GM23248 (cell line): ENCODE measurements around the gene PHF12. TPM values are rescaled to one million over a fixed set of nuclear protein-coding genes. Genes with fewer than 3 reads are reported as not detected.

Source experiments
- DNase-seq: peaks from one replicate; pipeline ENCODE4 v3.0.0-alpha.2; 2015
- H2AFZ ChIP-seq: fragments of 200-600 bp; sonication (generic); 2 replicates; pipeline ENCODE4 v1.6.1; 2016; ENCODE audit warnings: antibody characterized with exemption
- H3F3A ChIP-seq: fragments of 200-600 bp; sonication (generic); 2 replicates; pipeline ENCODE4 v1.6.1; 2016; ENCODE audit warnings: mild to moderate bottlenecking, antibody characterized with exemption, mixed run types; ENCODE audit not compliant: insufficient read depth
- H3K27ac ChIP-seq: fragments of 200-600 bp; sonication (generic); 2 replicates; pipeline ENCODE4 v1.5.1; 2016; ENCODE audit warnings: mild to moderate bottlenecking
- H3K27me3 ChIP-seq: fragments of 200-600 bp; sonication (generic); replicated peaks from 2 replicates; pipeline ENCODE4 v1.6.1; 2016; ENCODE audit warnings: mild to moderate bottlenecking; ENCODE audit not compliant: insufficient read depth
- H3K36me3 ChIP-seq: fragments of 200-600 bp; sonication (generic); 2 replicates; pipeline ENCODE4 v1.6.1; 2016; ENCODE audit warnings: low read depth, mild to moderate bottlenecking
- H3K4me1 ChIP-seq: fragments of 200-600 bp; sonication (generic); 2 replicates; pipeline ENCODE4 v1.6.1; 2016; ENCODE audit warnings: mild to moderate bottlenecking; ENCODE audit not compliant: insufficient read depth
- H3K4me2 ChIP-seq: fragments of 200-600 bp; sonication (generic); one replicate; pipeline ENCODE4 v1.6.1; 2016; ENCODE audit warnings: mild to moderate bottlenecking; ENCODE audit not compliant: unreplicated experiment
- H3K4me3 ChIP-seq: fragments of 200-600 bp; sonication (generic); 2 replicates; pipeline ENCODE4 v1.5.1; 2016; ENCODE audit warnings: mild to moderate bottlenecking
- H3K79me2 ChIP-seq: fragments of 200-600 bp; sonication (generic); 2 replicates; pipeline ENCODE4 v1.6.1; 2016; ENCODE audit warnings: mild to moderate bottlenecking; ENCODE audit not compliant: insufficient read depth
- H3K9ac ChIP-seq: fragments of 200-600 bp; sonication (generic); 2 replicates; pipeline ENCODE4 v1.6.1; 2016; ENCODE audit warnings: mild to moderate bottlenecking
- H3K9me2 ChIP-seq: fragments of 200-600 bp; sonication (generic); 2 replicates; pipeline ENCODE4 v1.6.1; 2016; ENCODE audit warnings: mixed run types, mild to moderate bottlenecking, moderate library complexity; ENCODE audit not compliant: insufficient read depth
- H3K9me3 ChIP-seq: fragments of 200-600 bp; sonication (generic); one replicate; pipeline ENCODE4 v1.6.1; 2017; ENCODE audit warnings: low read depth
- H4K20me1 ChIP-seq: fragments of 200-600 bp; sonication (generic); 2 replicates; pipeline ENCODE4 v1.6.0; 2016; ENCODE audit not compliant: insufficient read depth
- EZH2 ChIP-seq: fragments of 200-600 bp; sonication (generic); IDR thresholded peaks from 2 replicates; pipeline ENCODE4 v1.6.1; 2018; ENCODE audit warnings: antibody characterized with exemption, mild to moderate bottlenecking; ENCODE audit not compliant: insufficient read depth, poor library complexity, severe bottlenecking
- EZH2phosphoT487 ChIP-seq: fragments of 200-600 bp; sonication (generic); IDR thresholded peaks from 2 replicates; pipeline ENCODE4 v1.6.1; 2018; ENCODE audit warnings: antibody characterized with exemption, moderate library complexity, mild to moderate bottlenecking, low read depth; ENCODE audit not compliant: insufficient read depth
- WGBS, 2 experiments: methylation state at CpG; one replicate each; pipeline ENCODE4 v1.1.6; 2015 to 2017; ENCODE audit warnings: low lambda C conversion rate in 2 of 2, low coverage in 1 of 2; ENCODE audit errors: missing lambda C conversion rate in 2 of 2; 5-methylcytosine and 5-hydroxymethylcytosine counted together
- in situ Hi-C: fragments of 300-500 bp; cut with MboI; formaldehyde crosslinking; loops from 2 replicates; pipeline ENCODE4 v1.15.0; 2020
- polyA plus RNA-seq: library from polyadenylated mRNA; unstranded; fragments of >200 nt; fragmentation: Nextera tagmentation; extraction: Ambion mirVana; gene quantifications from 2 replicates; pipeline ENCODE4 v1.2.1, GENCODE V29; 2016
- total RNA-seq: library from RNA; depleted of rRNA; stranded (reverse); fragments of >200 nt; shearing (Covaris generic); gene quantifications from 2 replicates; pipeline ENCODE4 v1.2.3, GENCODE V29; 2014; rRNA removed

Gene PHF12
- total RNA-seq, result 27.7 and 46.9 TPM in 2 replicates
- 5.9 and 6.1 TPM in 2 replicates for polyA plus RNA-seq

DNA sequence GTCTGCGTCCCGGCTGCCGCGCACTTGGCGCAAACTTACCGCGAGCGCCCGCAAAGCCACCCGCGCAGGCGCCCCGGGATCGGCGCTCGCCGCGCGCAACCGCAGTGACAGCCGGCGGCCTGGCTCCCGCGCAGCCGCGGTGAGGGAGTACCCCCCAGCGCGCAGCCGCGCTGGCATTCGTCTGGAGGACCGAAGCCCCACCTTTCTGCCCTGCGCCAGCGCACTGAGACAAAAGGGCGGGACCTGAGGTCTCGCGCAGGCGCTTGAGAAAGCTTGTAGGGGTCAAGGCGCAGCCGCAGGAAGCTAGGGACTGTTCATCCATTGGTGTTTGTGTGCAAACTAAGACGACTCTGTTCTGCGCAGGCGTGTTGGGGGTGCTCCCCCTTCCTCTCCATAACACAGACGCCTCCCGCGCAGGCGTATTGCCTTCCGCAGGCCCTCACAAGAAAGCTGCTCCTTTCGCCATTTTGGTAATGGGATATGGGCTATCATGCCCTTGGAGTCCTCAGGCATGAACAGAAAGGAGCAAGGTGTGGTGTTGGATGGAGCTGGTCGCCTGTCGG, at the start of gene PHF12:
Gene PHF12, minus strand, starts transcription at position 91 of the 563 bp plus-strand sequence. CDS start 558 bp downstream, outside the sequence.
- DNase-seq, result peak; percentile 100
- peaks cover 22% of the 10 kb centered on the region for H3K4me1 ChIP-seq
- 1% methylated on average over 41 to 48 of the region's 51 CpGs for WGBS, 2 experiments
- H3K9ac ChIP-seq, result peak within 1 kb of the TSS; percentile 87
- H3F3A ChIP-seq, result peaks cover 30% of the 10 kb centered on the region
- H3K27ac ChIP-seq, result peak within 1 kb of the TSS; percentile 94
- no peaks in the 10 kb centered on the region for H3K9me2 ChIP-seq
- no peaks in the 10 kb centered on the region for H4K20me1 ChIP-seq
- no peaks in the 10 kb centered on the region for H3K27me3 ChIP-seq
- no peaks in the 10 kb centered on the region for H3K9me3 ChIP-seq
- H3K4me2 ChIP-seq, result peak within 1 kb of the TSS; percentile 87
- H3K36me3 ChIP-seq, result peaks cover 4% of the 10 kb centered on the region; the same call in 1 of the 2 replicates
- peak within 1 kb of the TSS; percentile 87 for H3K4me3 ChIP-seq
- peaks cover 47% of the 10 kb centered on the region for H3K79me2 ChIP-seq
- peak within 1 kb of the TSS; percentile 83 for H2AFZ ChIP-seq
- in situ Hi-C loops, result no loop called here
- TF ChIP-seq EZH2phosphoT487 (no peak), EZH2 (no peak)

DNA sequence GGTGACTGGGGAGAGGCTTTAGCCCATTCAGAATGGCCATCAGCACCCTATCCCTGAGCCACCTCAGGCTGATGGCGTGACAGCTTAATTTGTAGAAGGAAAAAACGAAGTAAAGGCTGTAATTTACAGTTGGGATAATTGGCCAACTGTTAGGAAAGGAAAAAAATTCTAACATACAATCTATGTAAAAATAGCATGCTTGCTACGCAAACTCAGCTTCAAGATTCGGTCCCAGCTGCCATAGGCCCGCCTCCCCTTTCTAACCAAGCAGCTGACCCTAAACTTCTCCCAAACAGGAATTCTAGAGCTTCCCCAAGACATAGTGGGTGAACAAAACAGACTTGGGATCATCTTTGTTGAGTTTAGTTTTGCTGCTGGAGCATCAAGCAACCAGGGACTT, 49.7 kb upstream of the PHF12 start:
- H3K36me3 ChIP-seq, result no peaks in the 10 kb centered on the region
- no peaks in the 10 kb centered on the region for H3K9me2 ChIP-seq
- H4K20me1 ChIP-seq, result no peaks in the 10 kb centered on the region
- H3K9me3 ChIP-seq, result no peaks in the 10 kb centered on the region
- H3K4me2 ChIP-seq, result no peak overlapping the region
- H3K4me1 ChIP-seq, result no peaks in the 10 kb centered on the region
- no peak overlapping the region for H2AFZ ChIP-seq
- H3K27ac ChIP-seq, result no peak overlapping the region
- no peak overlapping the region for H3K4me3 ChIP-seq
- H3K79me2 ChIP-seq, result no peaks in the 10 kb centered on the region
- H3F3A ChIP-seq, result no peaks in the 10 kb centered on the region
- no peak for DNase-seq
- H3K27me3 ChIP-seq, result peaks cover 17% of the 10 kb centered on the region
- WGBS, 2 experiments, result 48% methylated on average over 5 of the region's 5 CpGs
- TF ChIP-seq EZH2phosphoT487, result no peak
- no peak for TF ChIP-seq EZH2
- in situ Hi-C loops, result no loop called here
- H3K9ac ChIP-seq, result no peak overlapping the region

DNA sequence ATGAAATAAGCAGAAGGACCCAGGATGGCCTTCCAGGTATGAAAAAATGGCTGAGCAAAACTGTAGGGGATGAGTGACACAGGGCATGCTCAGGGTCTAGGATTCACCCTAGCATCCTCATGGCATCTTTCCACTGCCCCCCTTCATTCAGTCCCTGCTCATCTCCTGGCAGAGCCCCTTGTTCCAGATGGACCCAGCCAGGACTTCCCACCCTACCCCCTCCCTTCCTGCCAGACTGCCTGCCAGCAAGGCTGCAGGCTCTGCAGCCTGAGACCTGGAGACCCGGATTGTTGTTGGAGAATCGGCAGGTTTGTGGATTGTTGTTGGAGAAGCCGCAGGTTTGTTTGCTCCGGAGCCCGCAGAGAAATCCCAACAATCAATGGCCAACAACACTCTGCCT, 47.9 kb upstream of the PHF12 start:
- in situ Hi-C loops, result no loop called here
- peaks cover 4% of the 10 kb centered on the region; the same call in 1 of the 2 replicates for H3K27me3 ChIP-seq
- H3K4me3 ChIP-seq, result no peak overlapping the region
- no peak for TF ChIP-seq EZH2
- TF ChIP-seq EZH2phosphoT487, result no peak
- H3K36me3 ChIP-seq, result no peaks in the 10 kb centered on the region
- no peak overlapping the region for H3K4me2 ChIP-seq
- H3K4me1 ChIP-seq, result no peaks in the 10 kb centered on the region
- H3K9me3 ChIP-seq, result no peaks in the 10 kb centered on the region
- H3F3A ChIP-seq, result no peaks in the 10 kb centered on the region
- no peak for DNase-seq
- no peaks in the 10 kb centered on the region for H3K79me2 ChIP-seq
- no peak overlapping the region for H3K9ac ChIP-seq
- H2AFZ ChIP-seq, result no peak overlapping the region
- no peaks in the 10 kb centered on the region for H4K20me1 ChIP-seq
- 60 to 79% methylated on average over 5 of the region's 5 CpGs for WGBS, 2 experiments
- no peak overlapping the region for H3K27ac ChIP-seq
- no peaks in the 10 kb centered on the region for H3K9me2 ChIP-seq

DNA sequence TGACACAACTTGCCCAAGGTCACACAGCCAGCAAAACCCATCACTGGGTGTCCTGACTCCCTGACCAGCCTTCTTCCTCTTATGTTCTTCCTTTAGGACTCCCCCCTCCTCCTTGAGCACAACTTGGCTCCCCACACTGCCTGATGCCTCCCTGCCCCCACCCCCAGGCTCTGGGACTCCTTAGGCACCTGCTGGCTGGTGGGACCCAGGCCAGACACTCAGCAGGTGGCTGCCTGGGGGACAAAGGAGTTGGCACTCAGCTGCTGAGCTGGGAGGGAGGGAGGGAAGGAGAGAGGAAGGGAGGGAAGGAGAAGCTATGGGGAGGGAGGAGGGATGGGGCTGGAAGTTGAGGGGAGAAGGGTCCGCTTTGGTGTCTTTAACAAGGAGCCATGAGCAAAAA, 46.5 kb upstream of the PHF12 start:
- no peaks in the 10 kb centered on the region for H4K20me1 ChIP-seq
- H3K36me3 ChIP-seq, result no peaks in the 10 kb centered on the region
- no peaks in the 10 kb centered on the region for H3F3A ChIP-seq
- H3K4me2 ChIP-seq, result no peak overlapping the region
- H2AFZ ChIP-seq, result no peak overlapping the region
- H3K79me2 ChIP-seq, result no peaks in the 10 kb centered on the region
- no peak for TF ChIP-seq EZH2phosphoT487
- TF ChIP-seq EZH2, result no peak
- H3K9ac ChIP-seq, result no peak overlapping the region
- H3K4me3 ChIP-seq, result no peak overlapping the region
- no peaks in the 10 kb centered on the region for H3K9me2 ChIP-seq
- no peaks in the 10 kb centered on the region for H3K9me3 ChIP-seq
- in situ Hi-C loops, result no loop called here
- H3K27ac ChIP-seq, result no peak overlapping the region
- no peak for DNase-seq
- no peaks in the 10 kb centered on the region; the same call in 1 of the 2 replicates for H3K27me3 ChIP-seq
- WGBS, 2 experiments, result 69% methylated on average over 1 of the region's 1 CpG; no CpG with 5 or more reads in 1 of the 2 experiments
- no peaks in the 10 kb centered on the region for H3K4me1 ChIP-seq
